Stimulated activated CD4-positive, alpha-beta T cell treated with anti-CD3 and anti-CD28 coated beads, Interleukin-15, amount 100 ng/mL, for 48 hours (primary cell): ENCODE data around the gene ARRB1.
"Not testable (repeated sequence)": the region's sequence is repeated elsewhere in the genome, so short reads cannot be mapped to it uniquely, and the experiment has no call there.

Experiments used
- DNase-seq, 2 donors: peaks; one replicate each; pipeline ENCODE4 v3.0.0-alpha.2; 2020; ENCODE audit warnings: low read depth in 2 of 2

Gene ARRB1

GRCh38 chr11:75344186-75344585, 7.3 kb downstream of the ARRB1 start:
- DNase-seq, result no peak

DNA sequence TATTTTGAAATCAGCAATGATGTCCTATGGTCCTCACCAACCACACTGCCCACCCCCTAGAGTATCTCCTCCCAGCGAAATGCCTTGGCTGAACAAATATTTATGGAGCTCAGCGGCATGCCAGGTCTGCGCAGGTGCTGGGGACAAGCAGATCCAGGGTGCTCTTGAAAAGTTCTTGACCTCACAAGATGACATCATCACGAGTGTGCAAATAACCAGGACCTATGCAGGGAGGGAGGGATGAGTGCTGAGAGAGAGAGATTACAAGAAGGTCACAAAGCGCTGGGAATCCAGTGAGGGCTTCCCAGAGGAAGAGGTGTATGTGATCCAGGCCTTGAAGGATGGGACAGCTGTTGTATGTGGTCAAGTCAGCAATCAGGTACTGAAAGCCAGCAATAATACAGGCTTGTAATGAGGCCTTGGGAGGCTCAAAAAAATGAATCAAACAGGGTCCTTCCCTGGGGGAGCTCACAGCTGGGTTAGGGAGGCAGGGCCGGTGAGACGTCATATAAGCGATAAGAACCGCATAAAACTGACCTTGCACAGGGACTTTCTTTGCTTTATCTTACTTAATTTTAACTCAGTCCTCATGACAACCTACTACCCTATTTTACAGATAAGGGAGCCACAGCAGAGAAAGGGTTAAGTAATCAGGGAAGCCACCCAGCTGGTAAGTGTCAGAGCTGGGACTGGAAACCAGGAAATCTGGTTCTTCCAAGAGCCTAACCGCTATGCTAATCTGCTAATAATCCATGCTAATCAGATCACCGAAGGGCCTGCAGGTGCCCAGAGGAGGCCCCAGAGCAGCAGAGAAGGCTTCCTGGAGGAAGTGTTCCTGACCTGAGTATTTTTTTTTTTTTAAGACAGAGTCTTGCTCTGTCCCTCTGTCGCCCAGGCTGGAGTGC, 8.2 kb downstream of the ARRB1 start:
- no peak for DNase-seq

GRCh38 chr11:75342231-75342918, 9.1 kb downstream of the ARRB1 start:
- no peak for DNase-seq

GRCh38 chr11:75341612-75342011, 9.8 kb downstream of the ARRB1 start:
- DNase-seq, result no peak

DNA sequence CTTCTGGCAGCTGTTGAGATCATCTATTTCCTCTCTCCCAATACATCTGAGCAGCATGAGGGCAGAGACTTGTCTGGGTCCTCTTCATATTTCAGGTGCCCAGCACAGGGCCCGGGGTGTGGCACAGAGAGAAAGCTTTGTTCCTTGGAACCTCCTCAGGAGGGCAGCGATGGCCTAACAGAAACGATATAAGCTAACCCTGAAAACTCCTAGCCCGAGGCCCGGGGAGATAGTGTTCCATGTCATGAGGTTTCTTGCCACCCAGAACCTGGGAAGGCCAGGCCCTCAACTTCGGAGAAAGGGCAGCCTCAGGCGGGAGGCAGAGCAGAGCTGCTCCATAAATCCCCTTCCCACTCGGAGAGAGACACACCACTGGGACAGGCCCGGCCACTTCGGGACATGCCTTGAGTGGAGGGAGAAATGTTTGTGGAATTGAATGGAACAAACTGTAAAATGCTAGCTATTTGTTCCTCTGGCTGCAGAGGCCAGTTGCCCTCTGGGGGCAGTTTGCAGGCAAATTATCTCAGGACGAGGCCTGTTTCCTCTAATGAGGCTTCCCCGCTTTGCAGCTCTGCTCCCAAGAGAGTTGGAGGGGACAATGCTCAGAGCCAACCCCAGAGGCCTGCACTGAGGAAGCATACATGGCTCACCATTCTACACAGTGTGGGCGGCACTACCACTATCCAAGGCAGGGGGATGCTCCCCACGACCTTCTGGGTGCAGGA, 11.6 kb downstream of the ARRB1 start:
- DNase-seq, result no peak

- peak in 1 of 2 donors; percentile 23 for DNase-seq
These were observed 12.8 kb downstream of the ARRB1 start for GRCh38 chr11:75338516-75339208.

DNA sequence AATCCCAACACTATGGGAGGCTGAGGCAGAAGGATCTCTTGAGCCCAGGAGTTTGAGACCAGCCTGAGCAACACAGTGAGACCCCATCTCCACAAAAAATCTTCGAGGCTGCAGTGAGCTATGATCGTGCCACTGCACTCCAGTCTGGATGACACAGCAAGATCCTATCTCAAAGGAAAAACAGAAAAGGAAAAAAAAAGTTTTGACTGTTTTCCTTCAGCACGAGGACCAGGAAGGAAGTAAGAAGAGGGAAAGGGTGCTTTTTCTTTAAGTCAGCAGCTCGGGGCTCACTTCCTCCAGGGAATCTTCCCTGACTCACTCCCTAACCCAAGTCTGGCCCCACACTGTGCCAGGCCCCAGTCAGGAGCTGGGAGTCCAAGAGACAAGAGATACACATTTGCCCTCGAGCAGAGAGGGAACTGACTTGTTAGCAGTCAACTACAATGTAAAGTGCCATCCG, 14.2 kb downstream of the ARRB1 start:
- no peak for DNase-seq

- DNase-seq, result no peak
These were observed 16.5 kb downstream of the ARRB1 start for GRCh38 chr11:75334976-75335375.

- no peak for DNase-seq
These were observed 17.0 kb downstream of the ARRB1 start for GRCh38 chr11:75334402-75334891.

DNA sequence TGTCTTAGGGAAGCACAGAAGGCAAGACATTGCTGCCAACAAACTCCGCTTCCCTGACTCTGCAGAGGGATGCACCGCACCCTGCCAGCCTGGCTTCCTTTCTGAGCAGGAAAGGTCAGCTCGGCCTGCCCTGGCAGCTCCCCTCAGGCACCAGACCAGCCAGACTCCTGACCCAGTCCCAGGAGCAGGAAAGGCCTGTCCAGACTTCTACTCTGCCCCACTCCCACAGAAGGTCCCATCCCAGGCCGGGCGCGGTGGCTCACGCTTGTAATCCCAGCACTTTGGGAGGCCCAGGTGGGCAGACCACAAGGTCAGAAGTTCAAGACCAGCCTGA, 17.7 kb downstream of the ARRB1 start:
- no peak for DNase-seq

DNA sequence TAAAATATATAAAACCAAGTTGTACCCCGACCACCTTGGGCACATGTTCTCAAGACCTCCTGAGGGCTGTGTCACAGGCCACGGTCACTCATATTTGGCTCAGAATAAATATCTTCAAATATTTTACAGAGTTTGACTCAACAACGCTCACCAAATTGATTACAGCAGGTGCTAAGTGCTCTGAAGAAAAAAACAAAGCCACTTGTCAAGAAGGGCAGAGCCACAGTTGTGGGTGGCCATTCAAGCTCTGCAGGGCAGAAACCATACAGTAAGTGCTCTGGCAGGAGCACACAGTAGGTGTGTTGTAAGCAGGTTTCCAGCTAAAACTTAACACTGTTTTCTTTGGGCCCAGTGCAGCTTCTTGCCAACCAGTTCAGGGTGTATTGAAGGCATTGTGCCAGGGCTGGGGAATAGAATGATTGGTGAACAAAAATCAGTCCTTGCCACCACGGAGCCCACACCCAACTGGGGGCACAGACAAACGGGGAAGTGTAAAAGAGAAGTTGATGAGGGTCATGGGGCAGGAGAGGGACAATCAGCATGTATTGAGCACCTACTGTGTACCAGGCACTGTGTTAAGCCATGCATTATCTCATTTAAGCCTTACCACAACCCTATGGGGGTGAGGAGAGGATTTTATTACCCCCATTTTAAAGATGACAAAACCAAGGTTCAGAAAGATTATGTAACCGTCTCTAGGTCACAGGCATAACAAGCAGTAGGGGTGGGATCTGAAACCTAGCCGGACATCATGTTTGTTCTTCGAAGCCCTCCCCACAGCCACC, 18.2 kb downstream of the ARRB1 start:
- DNase-seq, result no peak

DNA sequence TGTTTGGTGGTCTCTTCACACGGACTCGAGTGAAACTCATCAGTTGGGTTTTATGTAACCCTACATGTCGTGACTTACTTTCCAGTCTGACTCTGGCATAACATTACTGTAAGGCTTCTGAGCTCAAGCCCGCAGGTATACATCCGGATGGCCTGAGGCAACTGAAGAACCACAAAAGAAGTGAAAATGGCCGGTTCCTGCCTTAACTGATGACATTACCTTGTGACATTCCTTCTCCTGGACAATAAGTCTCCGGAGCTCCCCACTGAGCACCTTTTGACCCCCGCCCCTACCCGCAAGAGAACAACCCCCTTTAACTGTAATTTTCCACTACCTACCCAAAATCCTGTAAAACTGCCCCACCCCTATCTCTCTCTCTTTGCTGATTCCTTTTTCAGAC, 19.7 kb downstream of the ARRB1 start:
- not testable (repeated sequence) for DNase-seq

DNA sequence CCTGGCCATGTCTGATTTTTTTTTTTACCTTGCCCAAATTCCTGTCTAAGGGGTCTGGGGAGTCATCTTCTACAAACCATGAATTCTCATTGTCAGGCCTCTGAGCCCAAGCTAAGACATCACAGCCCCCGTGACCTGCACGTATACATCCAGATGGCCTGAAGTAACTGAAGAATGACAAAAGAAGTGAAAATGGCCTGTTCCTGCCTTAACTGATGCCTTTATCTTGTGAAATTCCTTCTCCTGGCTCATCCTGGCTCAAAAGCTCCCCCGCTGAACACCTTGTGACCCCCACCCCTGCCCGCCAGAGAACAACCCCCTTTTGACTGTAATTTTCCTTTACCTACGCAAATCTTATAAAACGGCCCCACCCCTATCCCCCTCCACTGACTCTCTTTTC, 20.2 kb downstream of the ARRB1 start:
- DNase-seq, result not testable (repeated sequence)

DNA sequence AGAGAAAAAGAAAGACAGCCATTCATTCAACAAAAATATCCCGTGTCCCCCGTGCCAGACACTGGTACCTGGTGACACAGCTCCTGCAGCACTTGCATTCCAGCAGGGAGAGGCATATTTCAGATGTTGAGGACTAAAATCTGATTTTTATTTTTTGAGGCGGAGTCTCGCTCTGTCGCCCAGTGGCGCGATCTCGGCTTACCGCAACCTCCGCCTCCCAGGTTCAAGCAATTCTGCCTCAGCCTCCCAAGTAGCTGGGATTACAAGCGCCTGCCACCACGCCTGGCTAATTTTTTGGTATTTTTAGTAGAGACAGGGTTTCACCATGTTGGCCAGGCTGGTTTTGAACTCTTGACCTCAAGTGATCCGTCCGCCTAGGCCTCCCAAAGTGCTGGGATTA, 20.6 kb downstream of the ARRB1 start:
- DNase-seq, result not testable (repeated sequence)

DNA sequence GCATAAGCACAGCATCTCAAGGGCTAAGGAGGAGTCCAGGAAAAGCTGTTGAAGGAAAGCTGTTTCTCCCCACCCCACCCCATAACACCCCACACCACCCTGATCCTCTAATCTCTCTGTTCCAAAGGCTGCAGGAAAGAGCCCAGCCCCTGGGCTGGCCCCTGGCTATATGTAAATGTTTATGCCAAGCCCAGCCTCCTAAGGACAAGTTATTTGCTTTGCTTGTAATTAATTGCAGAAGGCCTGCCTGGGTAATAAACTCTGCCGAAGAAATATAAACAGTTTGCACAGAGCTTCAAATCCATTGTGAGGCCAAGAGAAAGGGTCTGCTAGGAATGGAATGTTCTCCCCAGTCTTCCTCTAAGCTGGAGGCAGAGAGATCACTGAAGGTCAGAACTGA, 21.2 kb downstream of the ARRB1 start:
- no peak for DNase-seq

- peak in 1 of 2 donors; percentile 24 for DNase-seq
These were observed 22.8 kb downstream of the ARRB1 start for GRCh38 chr11:75328426-75329277.

DNA sequence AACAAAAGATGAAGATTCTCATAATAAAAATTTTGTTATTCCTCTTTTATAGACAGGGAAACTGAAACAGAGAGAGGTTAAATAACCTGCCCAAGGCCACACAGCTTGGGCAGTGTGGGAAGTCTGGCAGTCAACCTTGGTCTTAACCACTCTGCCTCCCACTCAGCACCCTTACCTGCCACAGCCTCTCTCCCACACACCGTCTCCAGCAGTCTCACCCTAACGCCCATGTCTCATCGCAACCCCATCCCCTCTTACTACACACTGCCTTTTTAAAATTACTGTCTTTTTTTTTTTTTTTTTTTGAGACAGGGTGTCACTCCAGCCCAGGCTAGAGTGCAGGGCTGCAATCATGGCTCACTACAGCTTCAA, 25.0 kb downstream of the ARRB1 start:
- no peak for DNase-seq

DNA sequence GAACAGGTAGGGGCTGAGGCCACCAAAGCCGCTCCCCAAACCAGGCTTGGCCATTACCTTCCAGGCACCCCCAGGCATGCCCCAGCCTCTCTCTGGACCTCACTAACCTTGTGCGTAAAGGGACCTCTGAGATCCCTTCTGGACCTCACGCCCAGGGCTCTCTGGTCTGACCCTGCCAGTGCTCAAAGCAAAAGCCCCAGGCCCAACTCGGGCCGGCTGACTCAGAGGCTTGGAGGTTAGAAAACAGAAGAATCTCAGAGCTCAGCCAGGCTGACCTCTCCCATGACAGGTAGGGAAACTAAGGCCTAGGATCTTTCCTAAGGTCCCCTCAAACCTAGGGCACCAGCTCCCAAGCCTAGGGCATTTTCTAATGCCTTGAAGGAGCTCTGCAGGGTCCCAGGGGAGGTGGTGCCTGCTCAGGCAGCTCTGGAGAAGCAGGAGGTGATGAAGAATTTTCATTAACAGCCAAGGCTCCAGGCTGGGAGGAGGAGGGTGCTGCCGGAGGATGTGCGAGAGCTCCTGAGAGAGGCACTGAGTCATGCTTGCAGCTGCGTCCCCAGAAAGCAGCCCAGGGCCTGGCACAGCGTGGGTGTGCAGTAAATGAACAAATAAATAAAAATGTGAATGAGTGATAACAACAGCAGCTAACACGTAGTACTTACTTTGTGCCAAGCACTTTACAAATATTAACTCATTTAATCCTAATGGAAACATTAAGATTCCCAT, 25.6 kb downstream of the ARRB1 start:
- peak; percentile 55 to 65 for DNase-seq

- DNase-seq, result no peak
These were observed 26.7 kb downstream of the ARRB1 start for GRCh38 chr11:75324740-75325139.
